PFSK-1 (cell line): ENCODE measurements around the gene NCCRP1.

Experiments used
- FOXP2 ChIP-seq: optimal IDR thresholded peaks from 2 replicates; pipeline ENCODE3; 2011; ENCODE audit warnings: borderline replicate concordance, control low read depth, inconsistent platforms; ENCODE audit not compliant: insufficient read depth; ENCODE audit errors: extremely low read length, extremely low read depth
- POLR2AphosphoS5 ChIP-seq: IDR thresholded peaks from 2 replicates; pipeline ENCODE4 v1.6.1; 2012; ENCODE audit warnings: low read depth, mild to moderate bottlenecking, control low read depth, low read length, moderate library complexity
- REST ChIP-seq, 2 experiments: IDR thresholded peaks; 2 replicates each; pipeline versions ENCODE4 v1.6.1 to v1.8.0; 2011 to 2012; ENCODE audit warnings: low read depth in 2 of 2, low read length in 2 of 2, control low read depth in 1 of 2, inconsistent platforms in 1 of 2, mild to moderate bottlenecking in 1 of 2, moderate library complexity in 1 of 2; ENCODE audit not compliant: insufficient read depth in 1 of 2
- SIN3A ChIP-seq: IDR thresholded peaks from 2 replicates; pipeline ENCODE4 v1.6.1; 2012; ENCODE audit warnings: mild to moderate bottlenecking, low read length, moderate library complexity, borderline replicate concordance; ENCODE audit not compliant: insufficient read depth
- TAF1 ChIP-seq: IDR thresholded peaks from 2 replicates; pipeline ENCODE4 v1.6.1; 2012; ENCODE audit warnings: low read length, control low read depth, borderline replicate concordance; ENCODE audit not compliant: insufficient read depth

NCCRP1 gene

GRCh38 chr19:39183104-39183503, 13.7 kb upstream of the NCCRP1 start:
- TF ChIP-seq FOXP2 (no peak), REST (IDR thresholded peaks at IDR 0.05; ENCODE audit: insufficient read depth in 1 of 2, low read depth in 2 of 2, low read length in 2 of 2) (no peak), POLR2AphosphoS5 (no peak), SIN3A (no peak), TAF1 (no peak)

DNA sequence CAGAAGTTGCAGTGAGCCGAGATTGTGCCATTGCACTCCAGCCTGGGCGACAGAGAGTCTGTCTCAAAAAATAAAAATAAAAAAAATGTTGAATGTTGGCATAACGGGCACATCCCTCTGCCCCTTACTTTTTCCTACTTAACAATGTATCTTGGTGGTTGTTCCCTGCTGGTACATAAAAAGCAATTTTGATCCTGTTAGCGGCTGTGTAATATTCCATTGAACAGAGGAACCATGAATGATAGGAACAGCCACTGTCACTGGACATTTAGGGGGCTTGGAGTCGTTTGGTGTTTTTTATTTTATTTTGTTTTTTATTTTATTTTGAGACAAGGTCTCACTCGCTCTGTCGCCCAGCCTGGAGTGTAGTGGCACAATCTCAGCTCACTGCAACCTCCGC, 10.4 kb upstream of the NCCRP1 start:
- TF ChIP-seq SIN3A: no peak
- TF ChIP-seq FOXP2: no peak
- TF ChIP-seq POLR2AphosphoS5: no peak
- TF ChIP-seq REST (IDR thresholded peaks at IDR 0.05; ENCODE audit: insufficient read depth in 1 of 2, low read depth in 2 of 2, low read length in 2 of 2): no peak

- no peak for TF ChIP-seq TAF1
- TF ChIP-seq FOXP2: no peak
- no peak for TF ChIP-seq REST (IDR thresholded peaks at IDR 0.05; ENCODE audit: insufficient read depth in 1 of 2, low read depth in 2 of 2, low read length in 2 of 2)
- no peak for TF ChIP-seq SIN3A
- TF ChIP-seq POLR2AphosphoS5: no peak
Observed at GRCh38 chr19:39187552-39187943, 9.2 kb upstream of the NCCRP1 start.

DNA sequence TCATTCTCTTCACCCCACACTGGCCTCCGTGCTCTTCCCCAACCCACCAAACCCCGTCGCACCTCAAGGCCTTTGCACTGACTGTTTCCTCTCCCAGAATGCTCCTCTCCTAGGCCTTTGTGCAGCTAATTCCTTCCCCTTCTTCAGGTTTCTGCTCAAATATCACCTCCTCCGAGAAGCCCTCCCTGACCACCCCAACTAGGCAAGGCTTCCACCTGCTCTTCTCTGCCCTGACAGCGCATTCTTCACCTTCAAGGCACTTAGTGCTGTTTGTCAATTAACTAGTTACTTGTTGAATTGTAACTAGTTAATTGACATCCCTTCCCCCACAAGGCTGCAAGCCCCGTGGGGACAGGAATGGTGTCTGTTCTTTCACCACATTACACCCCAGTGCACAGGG, 7.8 kb upstream of the NCCRP1 start:
- no peak for TF ChIP-seq SIN3A
- no peak for TF ChIP-seq TAF1
- TF ChIP-seq POLR2AphosphoS5: no peak
- TF ChIP-seq FOXP2: no peak
- TF ChIP-seq REST (IDR thresholded peaks at IDR 0.05; ENCODE audit: insufficient read depth in 1 of 2, low read depth in 2 of 2, low read length in 2 of 2): no peak

GRCh38 chr19:39190768-39191167, 6.0 kb upstream of the NCCRP1 start:
- no peak for TF ChIP-seq SIN3A
- no peak for TF ChIP-seq POLR2AphosphoS5
- TF ChIP-seq FOXP2: no peak
- TF ChIP-seq REST (IDR thresholded peaks at IDR 0.05; ENCODE audit: insufficient read depth in 1 of 2, low read depth in 2 of 2, low read length in 2 of 2): no peak
- TF ChIP-seq TAF1: no peak
